Muscle of leg (tissue), 11 donors: ENCODE data around the gene IRF2. TPM values are rescaled to one million over a fixed set of nuclear protein-coding genes. Genes with fewer than 3 reads are reported as not detected.

Experiments
- DNase-seq: peaks from one replicate; pipeline ENCODE4 v3.0.0; 2013
- H3K27ac ChIP-seq: one replicate; pipeline ENCODE4 v1.5.1; 2013; ENCODE audit warnings: mild to moderate bottlenecking, low read length, control low read depth
- H3K27me3 ChIP-seq: one replicate; pipeline ENCODE4 v1.6.1; 2013; ENCODE audit warnings: low read length; ENCODE audit not compliant: control insufficient read depth, insufficient read depth
- H3K36me3 ChIP-seq: one replicate; pipeline ENCODE4 v1.6.1; 2013; ENCODE audit warnings: low read length; ENCODE audit not compliant: control insufficient read depth, insufficient read depth
- H3K4me1 ChIP-seq: one replicate; pipeline ENCODE4 v1.6.1; 2013; ENCODE audit warnings: low read length; ENCODE audit not compliant: control insufficient read depth, insufficient read depth
- H3K4me3 ChIP-seq: one replicate; pipeline ENCODE4 v1.5.1; 2013; ENCODE audit warnings: low read length, control low read depth
- H3K9me3 ChIP-seq: replicated peaks from 2 replicates; pipeline ENCODE4 v1.6.1; 2013; ENCODE audit warnings: low read depth, low read length; ENCODE audit not compliant: control insufficient read depth
- WGBS: methylation state at CpG from one replicate; pipeline ENCODE4 v1.1.5; 2013; ENCODE audit warnings: missing lambda C conversion rate; ENCODE audit not compliant: insufficient coverage; 5-methylcytosine and 5-hydroxymethylcytosine counted together
- polyA plus RNA-seq, 8 donors: library from polyadenylated mRNA; unstranded; fragments of 120-200 nt; gene quantifications; one replicate each; pipeline versions ENCODE4 v1.2.1 to v1.2.3, GENCODE V29; 2013; ENCODE audit warnings: inconsistent platforms in 1 of 8, low replicate concordance in 1 of 8; ENCODE audit not compliant: insufficient read length in 8 of 8, insufficient read depth in 1 of 8
- total RNA-seq: library from RNA; stranded (reverse); fragments of 120-200 nt; gene quantifications from one replicate; pipeline ENCODE4 v1.2.4, GENCODE V29; 2013

Gene IRF2
- total and polyA plus RNA-seq, 9 donors, result 14.8 to 19.4 (median 17.7) TPM

- H3K9me3 ChIP-seq, result no peaks in the 10 kb centered on the region
- 100% methylated on average over 2 of the region's 5 CpGs for WGBS
- H3K27ac ChIP-seq, result no peak overlapping the region
- peaks cover 34% of the 10 kb centered on the region for H3K4me1 ChIP-seq
- DNase-seq, result no peak
- no peak overlapping the region for H3K4me3 ChIP-seq
- H3K36me3 ChIP-seq, result peaks cover 7% of the 10 kb centered on the region
- no peaks in the 10 kb centered on the region for H3K27me3 ChIP-seq
Observed at GRCh38 chr4:184444215-184444952, 30.0 kb downstream of the IRF2 start.

DNA sequence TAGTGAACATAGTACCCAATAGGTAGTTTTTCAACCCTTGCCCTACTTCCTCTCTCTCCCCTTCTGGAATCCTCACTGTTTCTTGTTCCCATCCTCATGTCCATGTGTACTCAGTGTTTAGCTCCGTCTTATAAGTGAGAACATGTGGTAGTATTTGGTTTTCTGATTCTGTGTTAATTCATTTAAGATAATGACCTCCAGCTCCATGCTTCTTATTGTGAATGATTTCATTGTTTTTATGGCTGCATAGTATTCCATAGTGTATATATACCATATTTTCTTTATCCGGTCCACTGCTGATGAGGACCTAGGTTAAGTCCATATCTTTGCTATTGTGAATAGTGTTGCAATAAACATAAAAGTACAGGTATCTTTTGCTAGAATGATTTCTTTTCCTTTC lies 31.0 kb downstream of the IRF2 start:
- DNase-seq, result no peak
- Histone ChIP-seq H3K27me3 (no peaks in the 10 kb centered on the region), H3K9me3 (no peaks in the 10 kb centered on the region), H3K4me3 (no peak overlapping the region), H3K36me3 (peaks cover 7% of the 10 kb centered on the region), H3K27ac (no peak overlapping the region), H3K4me1 (peaks cover 30% of the 10 kb centered on the region)
- WGBS, result no CpG with 5 or more reads among the region's 2 CpGs

GRCh38 chr4:184442314-184442635 lies 32.1 kb downstream of the IRF2 start:
- no peak for DNase-seq
- peak overlapping the region; percentile 36 for H3K27ac ChIP-seq
- H3K27me3 ChIP-seq, result no peaks in the 10 kb centered on the region
- H3K4me3 ChIP-seq, result no peak overlapping the region
- peaks cover 29% of the 10 kb centered on the region for H3K4me1 ChIP-seq
- H3K9me3 ChIP-seq, result no peaks in the 10 kb centered on the region
- WGBS, result 90% methylated on average over 2 of the region's 3 CpGs
- peaks cover 7% of the 10 kb centered on the region for H3K36me3 ChIP-seq

DNA sequence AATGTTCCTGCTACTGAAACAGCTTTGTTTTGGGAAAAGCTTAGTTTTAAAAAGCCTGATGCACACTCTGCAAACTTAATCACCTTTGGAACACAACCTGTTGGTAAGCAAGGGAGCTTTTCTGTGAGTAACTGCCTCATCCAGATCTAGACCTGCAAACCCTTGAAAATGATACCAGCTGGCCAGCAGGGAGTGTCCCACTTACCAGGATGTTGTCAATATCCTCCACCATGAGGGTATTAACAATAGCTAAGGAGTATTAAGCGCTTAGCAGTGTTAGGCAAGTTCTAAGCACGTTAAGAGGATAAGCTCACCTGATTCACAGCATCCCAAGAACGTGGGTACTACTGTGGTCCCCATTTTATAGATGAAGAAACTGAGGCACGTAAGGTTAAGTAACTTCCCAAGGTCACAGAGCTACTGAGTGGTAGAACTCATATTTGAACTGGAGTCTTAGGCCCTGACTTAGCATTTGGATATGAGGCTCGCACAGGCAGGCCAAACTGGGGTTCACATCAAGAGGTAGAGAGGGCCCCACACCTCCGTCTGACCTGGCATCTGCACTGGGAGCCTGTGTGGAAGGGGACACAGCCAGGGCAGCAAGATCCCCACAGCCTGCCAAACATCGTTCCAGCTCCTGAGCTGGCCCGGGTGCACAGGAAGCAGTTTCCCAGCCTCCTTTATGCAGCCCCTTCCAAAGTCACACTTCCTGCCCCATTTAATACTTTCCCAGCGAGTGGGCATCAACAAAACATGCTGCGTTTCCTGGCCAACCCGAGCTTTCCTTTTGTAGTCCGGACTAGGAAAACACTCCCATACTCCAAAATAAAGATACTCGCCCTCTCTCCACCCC lies 32.7 kb downstream of the IRF2 start:
- no peak overlapping the region for H3K4me3 ChIP-seq
- H3K27ac ChIP-seq, result peak overlapping the region; percentile 73
- H3K36me3 ChIP-seq, result peaks cover 4% of the 10 kb centered on the region
- no peaks in the 10 kb centered on the region for H3K27me3 ChIP-seq
- peaks cover 29% of the 10 kb centered on the region for H3K4me1 ChIP-seq
- no peaks in the 10 kb centered on the region for H3K9me3 ChIP-seq
- peak; percentile 59 for DNase-seq
- 62% methylated on average over 12 of the region's 13 CpGs for WGBS

DNA sequence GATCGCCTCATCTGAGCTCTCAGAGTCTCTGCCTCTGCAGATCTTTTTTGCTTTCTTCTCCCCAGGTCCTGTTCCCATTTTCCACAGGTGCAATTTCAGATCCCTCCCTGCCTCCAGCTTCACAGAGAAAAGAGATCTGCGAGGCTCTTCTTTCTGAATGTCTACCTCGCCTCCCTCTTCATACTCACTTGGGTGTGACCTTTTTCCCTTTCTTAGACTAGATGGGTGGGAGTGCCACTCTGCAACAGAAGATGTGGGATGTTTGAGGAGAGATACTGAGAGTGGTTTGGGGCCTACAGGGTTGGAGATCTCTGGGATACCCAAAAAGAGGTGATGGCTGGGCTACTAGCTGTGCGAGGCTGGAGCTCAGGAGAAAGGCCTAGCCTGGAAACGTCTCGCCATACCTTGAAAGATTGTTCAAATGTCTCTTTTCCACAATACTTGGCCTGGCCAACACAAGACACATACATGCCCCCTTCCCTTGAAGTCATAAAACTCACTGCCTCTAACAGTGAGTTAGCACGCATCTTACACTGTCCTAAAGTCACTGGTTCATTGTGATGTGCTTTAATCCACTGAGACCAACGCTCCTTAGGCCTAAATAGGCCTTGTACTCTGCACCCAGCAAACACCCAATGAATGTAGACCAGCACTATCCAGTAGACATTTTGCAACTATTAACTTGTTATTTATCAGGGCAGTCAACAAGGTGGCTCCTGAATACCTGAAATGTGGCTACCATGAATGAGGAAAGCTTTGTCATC lies 33.6 kb downstream of the IRF2 start:
- Histone ChIP-seq H3K27ac (peak overlapping the region; percentile 72), H3K4me3 (no peak overlapping the region), H3K9me3 (no peaks in the 10 kb centered on the region), H3K36me3 (no peaks in the 10 kb centered on the region), H3K27me3 (no peaks in the 10 kb centered on the region), H3K4me1 (peaks cover 29% of the 10 kb centered on the region)
- no peak for DNase-seq
- 86% methylated on average over 3 of the region's 8 CpGs for WGBS

DNA sequence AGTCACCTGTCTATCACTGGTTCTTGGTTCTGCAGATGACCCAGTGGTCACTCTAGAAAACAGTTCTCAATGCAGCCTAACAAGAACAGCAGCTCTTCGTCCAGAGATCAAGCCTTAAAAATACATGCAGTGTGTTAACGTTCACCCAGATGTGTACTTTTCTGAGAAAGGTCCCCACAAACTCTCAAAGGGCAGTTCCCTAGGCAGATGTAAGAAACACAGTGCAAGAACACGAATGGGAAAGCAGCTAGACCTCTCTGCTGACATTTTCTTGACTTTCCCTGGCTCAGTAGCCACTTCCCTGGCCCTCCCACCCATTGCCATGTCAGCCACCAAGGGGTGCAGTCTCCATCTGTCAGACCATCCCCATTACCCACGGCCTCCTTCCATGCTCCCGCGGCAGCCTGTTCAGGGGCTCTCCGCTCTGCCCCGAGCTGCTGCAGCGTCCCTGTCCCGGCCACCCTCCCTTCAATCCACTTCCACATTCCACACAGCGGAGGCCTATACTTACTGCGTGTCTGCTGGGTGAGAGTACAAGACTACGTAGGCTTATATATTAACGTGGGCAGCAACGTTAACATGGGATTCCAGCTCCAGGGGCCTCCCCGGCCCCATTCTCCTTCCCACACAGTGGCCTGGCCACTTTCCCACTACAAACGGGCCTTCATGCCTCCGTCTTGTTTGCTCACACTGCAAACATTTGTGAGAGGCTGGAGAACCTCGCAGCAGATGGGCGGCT lies 34.3 kb downstream of the IRF2 start:
- peak overlapping the region; percentile 72 for H3K27ac ChIP-seq
- no peak overlapping the region for H3K4me3 ChIP-seq
- no peaks in the 10 kb centered on the region for H3K27me3 ChIP-seq
- peaks cover 29% of the 10 kb centered on the region for H3K4me1 ChIP-seq
- WGBS, result 36% methylated on average over 11 of the region's 20 CpGs
- no peaks in the 10 kb centered on the region for H3K9me3 ChIP-seq
- H3K36me3 ChIP-seq, result no peaks in the 10 kb centered on the region
- DNase-seq, result peak; percentile 72

DNA sequence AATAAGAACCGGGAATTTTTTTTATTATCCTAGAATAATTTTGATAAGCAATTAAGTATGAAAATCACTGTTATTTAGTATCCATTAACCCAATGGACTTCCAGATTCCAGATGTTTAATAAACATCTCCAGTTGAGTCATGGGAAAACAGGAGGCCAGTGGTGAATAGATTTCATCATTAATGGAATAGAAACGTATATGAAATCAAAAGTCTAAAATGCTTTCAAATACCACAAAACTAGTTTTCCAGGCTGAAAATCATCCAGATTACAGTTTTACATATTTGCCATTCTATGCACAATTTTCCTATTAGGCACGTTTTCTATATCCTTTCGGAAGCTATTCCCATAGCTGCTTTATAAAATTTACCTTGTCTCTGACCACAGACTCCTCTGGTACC lies 35.0 kb downstream of the IRF2 start:
- H3K4me1 ChIP-seq, result peaks cover 29% of the 10 kb centered on the region
- H3K27ac ChIP-seq, result peak overlapping the region; percentile 72
- no peaks in the 10 kb centered on the region for H3K9me3 ChIP-seq
- H3K4me3 ChIP-seq, result no peak overlapping the region
- no peaks in the 10 kb centered on the region for H3K36me3 ChIP-seq
- WGBS, result 58% methylated on average over 2 of the region's 4 CpGs
- no peaks in the 10 kb centered on the region for H3K27me3 ChIP-seq
- no peak for DNase-seq

DNA sequence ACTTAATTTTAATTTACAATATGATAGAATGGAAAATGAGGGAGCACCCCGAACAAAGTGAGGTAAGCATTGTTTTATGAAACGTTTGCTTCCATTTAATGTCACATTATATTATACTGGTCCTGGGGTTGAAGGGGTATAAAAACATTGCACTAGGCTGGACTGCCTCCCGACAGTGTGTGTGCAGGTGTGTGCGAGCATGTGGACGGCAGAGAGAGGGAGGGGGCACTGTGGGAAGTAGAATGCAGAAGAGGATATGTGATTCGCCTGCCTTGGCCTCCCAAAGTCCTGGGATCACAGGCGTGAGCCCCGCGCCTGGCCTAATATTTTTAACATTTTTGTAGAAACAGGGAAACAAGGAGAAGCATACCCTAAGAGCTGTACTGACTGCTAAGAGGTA lies 36.0 kb downstream of the IRF2 start:
- Histone ChIP-seq H3K9me3 (no peaks in the 10 kb centered on the region), H3K36me3 (peaks cover 6% of the 10 kb centered on the region), H3K27me3 (no peaks in the 10 kb centered on the region), H3K27ac (peak overlapping the region; percentile 31), H3K4me1 (peaks cover 29% of the 10 kb centered on the region), H3K4me3 (no peak overlapping the region)
- WGBS, result 35% methylated on average over 6 of the region's 9 CpGs
- DNase-seq, result no peak

- peak overlapping the region; percentile 31 for H3K27ac ChIP-seq
- peaks cover 6% of the 10 kb centered on the region for H3K36me3 ChIP-seq
- H3K9me3 ChIP-seq, result no peaks in the 10 kb centered on the region
- H3K4me3 ChIP-seq, result no peak overlapping the region
- peak; percentile 68 for DNase-seq
- H3K27me3 ChIP-seq, result no peaks in the 10 kb centered on the region
- WGBS, result 0% methylated on average over 1 of the region's 11 CpGs
- peaks cover 29% of the 10 kb centered on the region for H3K4me1 ChIP-seq
Observed at GRCh38 chr4:184437565-184438265, 36.6 kb downstream of the IRF2 start.
